ENCODE data around the gene ICE1. TPM values are rescaled to one million over a fixed set of nuclear protein-coding genes. Genes with fewer than 3 reads are reported as not detected.

Gene ICE1
- total and polyA plus RNA-seq, 2 of the 4 experiments (the other 2 are of a cell fraction), result 9.0 to 18.5 TPM

DNA sequence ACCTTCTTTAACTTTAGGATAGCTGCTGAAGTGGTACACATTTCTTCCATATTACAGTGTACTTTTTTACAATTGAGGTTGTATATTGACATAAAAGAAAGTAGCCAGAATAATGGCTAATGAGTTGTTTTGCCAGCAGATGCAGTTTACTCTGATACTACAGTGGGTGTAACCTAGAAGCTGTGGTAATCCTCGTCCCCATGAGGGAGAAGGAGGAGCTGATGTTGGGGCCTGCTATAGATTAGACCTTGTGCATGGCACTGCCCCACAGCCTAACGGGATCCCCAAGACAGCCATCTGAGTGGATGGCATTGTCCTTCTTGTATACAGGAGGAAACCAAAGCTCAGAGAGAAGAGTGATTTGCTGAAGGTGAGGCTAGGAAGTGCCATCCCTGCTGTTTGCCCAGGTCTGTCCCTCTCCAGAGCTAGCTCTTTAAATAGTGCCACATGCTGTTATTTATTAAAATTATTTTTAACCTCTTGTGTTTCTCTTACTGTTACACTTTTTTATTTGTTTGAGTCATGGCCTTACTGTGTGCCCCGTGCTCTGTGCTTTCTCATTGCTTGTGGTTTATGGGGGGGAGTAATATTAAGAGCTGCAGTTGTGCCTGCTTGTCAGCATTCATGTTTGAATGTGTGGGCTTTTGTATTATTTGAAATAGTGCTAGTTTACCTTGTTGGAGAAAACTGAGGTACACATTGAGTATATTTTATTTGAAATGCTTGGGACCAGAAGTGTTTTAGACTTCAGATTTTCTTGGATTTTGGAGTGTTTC is 65.3 kb downstream of the ICE1 start:
- H2AFZ ChIP-seq (replicated peaks; ENCODE audit: low read length, poor library complexity), result no peak overlapping the region
- H3K56ac ChIP-seq (ENCODE audit: extremely low read depth, insufficient read depth, low read length), result no peak overlapping the region
- peaks cover 2% of the 10 kb centered on the region; the same call in 1 of the 2 replicates for H3K9me1 ChIP-seq (ENCODE audit: insufficient read depth, low read length)
- no peak overlapping the region for H2BK15ac ChIP-seq (ENCODE audit: low read depth, low read length)
- DNase-seq, result no peak
- no peaks in the 10 kb centered on the region for H4K20me1 ChIP-seq (ENCODE audit: insufficient read depth, low read length)
- no peak overlapping the region for H2AK9ac ChIP-seq (replicated peaks; ENCODE audit: low read depth, low read length, poor library complexity)
- H3K79me1 ChIP-seq (ENCODE audit: low read depth in 1 of 2, low read length in 2 of 2), result peaks cover 0 to 3% of the 10 kb centered on the region in 2 experiments; a peak in 1 of 4 replicates
- in situ Hi-C loops (cut with MboI; ENCODE audit: low sequenced_read_pairs) (loop anchor here (25.0 kb wide), 1 partner anchor 1250 kb away; no protein-coding TSS in a partner anchor), intact Hi-C loops (cut with micrococcal nuclease) (no loop called here), dilution Hi-C loops (cut with HindIII; ENCODE audit: low sequenced_read_pairs, unreplicated experiment) (no loop called here)
- no peak overlapping the region for H3K4ac ChIP-seq (ENCODE audit: low read depth, low read length)
- ChIA-PET CTCF (interaction anchor here (2.2 kb wide), 1 partner anchor 9 kb away, joined by 7 read pairs; no protein-coding TSS in a partner anchor), POLR2A (ENCODE audit: unreplicated experiment) (no interaction called here)
- no peak for ATAC-seq (ENCODE audit: low read depth)
- no peaks in the 10 kb centered on the region for H3K27me3 ChIP-seq (ENCODE audit: control insufficient read depth, insufficient read depth, low read length)
- no peak overlapping the region for H3K27ac ChIP-seq (ENCODE audit: insufficient read depth, low read length)
- no peak overlapping the region for H4K91ac ChIP-seq (ENCODE audit: insufficient read depth, low read depth, low read length)
- H4K8ac ChIP-seq (ENCODE audit: low read depth in 2 of 2, low read length in 2 of 2), result no peak overlapping the region
- no peaks in the 10 kb centered on the region for H3K9me3 ChIP-seq (ENCODE audit: control insufficient read depth, insufficient read depth, low read length)
- H2BK5ac ChIP-seq (ENCODE audit: low read depth, low read length, poor library complexity, severe bottlenecking), result no peak overlapping the region
- BruUV-seq (replicated peaks), result no TSS peak
- H3K4me1 ChIP-seq (ENCODE audit: control insufficient read depth, insufficient read depth, low read length), result no peaks in the 10 kb centered on the region
- no peak overlapping the region for H3K14ac ChIP-seq (replicated peaks; ENCODE audit: low read depth, low read length)
- no peak overlapping the region for H4K5ac ChIP-seq (ENCODE audit: low read depth, low read length)
- H2BK120ac ChIP-seq (ENCODE audit: low read depth, low read length), result no peak overlapping the region
- no CpG with 5 or more reads among the region's 3 CpGs for WGBS, 2 experiments (ENCODE audit: extremely low coverage in 2 of 2, insufficient read length in 1 of 2)
- H3K9ac ChIP-seq (ENCODE audit: low read depth, low read length), result no peak overlapping the region
- TF ChIP-seq, protein P1, sequence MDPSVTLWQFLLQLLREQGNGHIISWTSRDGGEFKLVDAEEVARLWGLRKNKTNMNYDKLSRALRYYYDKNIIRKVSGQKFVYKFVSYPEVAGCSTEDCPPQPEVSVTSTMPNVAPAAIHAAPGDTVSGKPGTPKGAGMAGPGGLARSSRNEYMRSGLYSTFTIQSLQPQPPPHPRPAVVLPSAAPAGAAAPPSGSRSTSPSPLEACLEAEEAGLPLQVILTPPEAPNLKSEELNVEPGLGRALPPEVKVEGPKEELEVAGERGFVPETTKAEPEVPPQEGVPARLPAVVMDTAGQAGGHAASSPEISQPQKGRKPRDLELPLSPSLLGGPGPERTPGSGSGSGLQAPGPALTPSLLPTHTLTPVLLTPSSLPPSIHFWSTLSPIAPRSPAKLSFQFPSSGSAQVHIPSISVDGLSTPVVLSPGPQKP (IDR thresholded peaks at IDR 0.05; ENCODE audit: borderline replicate concordance, low read depth, low read length), result no peak
- TF ChIP-seq RAD21 (IDR thresholded peaks at IDR 0.05; ENCODE audit: low read length), result no peak
- no peak for TF ChIP-seq RCOR1 (IDR thresholded peaks at IDR 0.05; ENCODE audit: insufficient replicate concordance, low read length)
- no peak for TF ChIP-seq FOS (IDR thresholded peaks at IDR 0.05; ENCODE audit: low read depth, low read length)
- TF ChIP-seq SMC3 (IDR thresholded peaks at IDR 0.05; ENCODE audit: low read depth, low read length), result no peak
- TF ChIP-seq NFE2L2 (IDR thresholded peaks at IDR 0.05; ENCODE audit: low read depth, low read length), result no peak
- no peak for TF ChIP-seq MAZ (IDR thresholded peaks at IDR 0.05; ENCODE audit: borderline replicate concordance, low read depth, low read length)
- no peak for TF ChIP-seq CHD1 (IDR thresholded peaks at IDR 0.05; ENCODE audit: low read depth, low read length)
- TF ChIP-seq, protein P2, sequence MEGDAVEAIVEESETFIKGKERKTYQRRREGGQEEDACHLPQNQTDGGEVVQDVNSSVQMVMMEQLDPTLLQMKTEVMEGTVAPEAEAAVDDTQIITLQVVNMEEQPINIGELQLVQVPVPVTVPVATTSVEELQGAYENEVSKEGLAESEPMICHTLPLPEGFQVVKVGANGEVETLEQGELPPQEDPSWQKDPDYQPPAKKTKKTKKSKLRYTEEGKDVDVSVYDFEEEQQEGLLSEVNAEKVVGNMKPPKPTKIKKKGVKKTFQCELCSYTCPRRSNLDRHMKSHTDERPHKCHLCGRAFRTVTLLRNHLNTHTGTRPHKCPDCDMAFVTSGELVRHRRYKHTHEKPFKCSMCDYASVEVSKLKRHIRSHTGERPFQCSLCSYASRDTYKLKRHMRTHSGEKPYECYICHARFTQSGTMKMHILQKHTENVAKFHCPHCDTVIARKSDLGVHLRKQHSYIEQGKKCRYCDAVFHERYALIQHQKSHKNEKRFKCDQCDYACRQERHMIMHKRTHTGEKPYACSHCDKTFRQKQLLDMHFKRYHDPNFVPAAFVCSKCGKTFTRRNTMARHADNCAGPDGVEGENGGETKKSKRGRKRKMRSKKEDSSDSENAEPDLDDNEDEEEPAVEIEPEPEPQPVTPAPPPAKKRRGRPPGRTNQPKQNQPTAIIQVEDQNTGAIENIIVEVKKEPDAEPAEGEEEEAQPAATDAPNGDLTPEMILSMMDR (conservative IDR thresholded peaks at IDR 0.05; ENCODE audit: low read depth, low read length), result no peak
- TF ChIP-seq, protein P3, sequence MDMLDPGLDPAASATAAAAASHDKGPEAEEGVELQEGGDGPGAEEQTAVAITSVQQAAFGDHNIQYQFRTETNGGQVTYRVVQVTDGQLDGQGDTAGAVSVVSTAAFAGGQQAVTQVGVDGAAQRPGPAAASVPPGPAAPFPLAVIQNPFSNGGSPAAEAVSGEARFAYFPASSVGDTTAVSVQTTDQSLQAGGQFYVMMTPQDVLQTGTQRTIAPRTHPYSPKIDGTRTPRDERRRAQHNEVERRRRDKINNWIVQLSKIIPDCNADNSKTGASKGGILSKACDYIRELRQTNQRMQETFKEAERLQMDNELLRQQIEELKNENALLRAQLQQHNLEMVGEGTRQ (IDR thresholded peaks at IDR 0.05; ENCODE audit: low read depth, low read length), result no peak
- no peak for TF ChIP-seq MXI1 (IDR thresholded peaks at IDR 0.05; ENCODE audit: borderline replicate concordance, low read depth, low read length)
- no peak for TF ChIP-seq POLR2A (IDR thresholded peaks at IDR 0.05; ENCODE audit: low read depth, low read length)
- TF ChIP-seq BHLHE40 (IDR thresholded peaks at IDR 0.05; ENCODE audit: low read depth, low read length), result no peak
- TF ChIP-seq MAFK (IDR thresholded peaks at IDR 0.05; ENCODE audit: low read depth, low read length), result no peak
- no peak for TF ChIP-seq RFX5 (IDR thresholded peaks at IDR 0.05; ENCODE audit: low read depth, low read length)
- no peak overlapping the region for H2BK20ac ChIP-seq (ENCODE audit: low read depth, low read length)
- H2AK5ac ChIP-seq (ENCODE audit: low read depth, low read length), result no peak overlapping the region
- peaks cover 13% of the 10 kb centered on the region for H3K36me3 ChIP-seq (ENCODE audit: control insufficient read depth, insufficient read depth, low read length)
- no peak overlapping the region for H3K18ac ChIP-seq (ENCODE audit: low read depth, low read length)
- H3K4me3 ChIP-seq (ENCODE audit: insufficient read depth, low read depth, low read length), result no peak overlapping the region
- no peak overlapping the region for H3K4me2 ChIP-seq (ENCODE audit: low read depth, low read length)
- no peak overlapping the region for H3K23ac ChIP-seq (ENCODE audit: low read depth, low read length)
